Posterior cingulate gyrus (tissue), 11 donors: ENCODE results near the gene AKNA.

Experiments used
- DNase-seq, 10 donors: peaks; one replicate each; pipeline versions ENCODE4 v3.0.0 to v3.0.0-alpha.2; 2020 to 2021; ENCODE audit warnings: mixed read lengths in 3 of 10
- intact Hi-C: fragments of 100-400 bp; cut with DNase I; formaldehyde crosslinking; loops from one replicate; pipeline ENCODE4 v1.15.1; 2023

Gene AKNA

DNA sequence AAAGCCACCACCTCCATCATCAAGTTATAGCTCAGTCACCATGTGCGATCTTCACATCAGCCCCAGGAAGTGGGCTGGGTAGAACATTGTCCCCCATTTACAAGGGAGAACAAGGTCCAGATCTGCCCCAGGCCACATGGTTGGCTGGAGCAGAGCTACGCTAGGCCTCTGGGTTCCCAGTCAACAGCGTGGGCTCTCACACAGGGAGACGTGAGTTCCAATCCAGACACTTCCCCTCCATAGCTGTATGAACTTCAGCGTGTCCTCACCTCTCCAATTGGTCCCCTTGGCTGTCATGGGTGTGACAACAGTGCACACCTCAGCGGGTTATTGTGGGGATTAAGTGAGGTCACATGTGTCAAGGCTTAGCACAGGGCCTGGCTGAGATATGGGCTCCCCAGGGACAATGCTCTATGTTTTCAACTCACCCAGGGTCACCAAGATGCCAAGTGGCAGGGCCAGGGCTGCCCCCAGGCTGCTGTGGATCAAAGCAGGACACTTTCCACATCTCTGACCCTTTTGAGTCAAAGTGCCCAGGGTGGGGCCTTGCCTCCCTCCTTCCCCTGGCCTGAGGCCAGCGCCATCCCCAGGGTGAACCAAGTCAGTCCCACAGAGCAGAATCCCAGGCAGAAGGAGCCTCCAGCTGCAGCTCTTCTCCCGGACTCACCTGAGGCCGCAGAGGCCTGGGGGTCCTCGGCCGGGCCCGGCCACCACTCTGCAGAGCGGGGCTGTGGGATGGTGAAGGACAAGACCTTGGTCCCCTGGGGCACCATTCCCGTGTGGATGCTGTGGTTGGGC, 19.8 kb downstream of the AKNA start:
- peak in 1 of 10 donors; percentile 66 for DNase-seq
- intact Hi-C loops, result no loop called here

DNA sequence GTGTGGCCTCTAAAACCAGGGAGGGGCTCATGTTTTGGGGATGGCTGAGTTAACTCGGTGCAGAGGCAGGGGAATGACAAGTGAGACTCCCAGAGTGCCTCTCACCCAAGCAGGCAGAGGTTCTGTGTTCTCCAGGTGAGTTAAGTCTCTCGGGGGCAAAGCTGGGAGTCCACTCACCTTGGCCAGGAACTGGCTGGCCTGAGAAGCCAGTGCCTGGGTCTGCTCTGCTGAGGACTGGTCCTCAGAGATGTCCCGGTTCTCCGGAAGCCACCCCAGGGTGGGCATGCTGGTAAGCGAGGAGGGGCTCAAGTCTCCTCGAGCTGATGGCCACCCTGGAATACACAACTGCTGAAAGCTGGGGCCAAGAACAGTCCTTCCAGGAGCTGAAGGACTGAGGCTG, 20.4 kb downstream of the AKNA start:
- intact Hi-C loops, result no loop called here
- DNase-seq, result peak in 1 of 10 donors; percentile 67

DNA sequence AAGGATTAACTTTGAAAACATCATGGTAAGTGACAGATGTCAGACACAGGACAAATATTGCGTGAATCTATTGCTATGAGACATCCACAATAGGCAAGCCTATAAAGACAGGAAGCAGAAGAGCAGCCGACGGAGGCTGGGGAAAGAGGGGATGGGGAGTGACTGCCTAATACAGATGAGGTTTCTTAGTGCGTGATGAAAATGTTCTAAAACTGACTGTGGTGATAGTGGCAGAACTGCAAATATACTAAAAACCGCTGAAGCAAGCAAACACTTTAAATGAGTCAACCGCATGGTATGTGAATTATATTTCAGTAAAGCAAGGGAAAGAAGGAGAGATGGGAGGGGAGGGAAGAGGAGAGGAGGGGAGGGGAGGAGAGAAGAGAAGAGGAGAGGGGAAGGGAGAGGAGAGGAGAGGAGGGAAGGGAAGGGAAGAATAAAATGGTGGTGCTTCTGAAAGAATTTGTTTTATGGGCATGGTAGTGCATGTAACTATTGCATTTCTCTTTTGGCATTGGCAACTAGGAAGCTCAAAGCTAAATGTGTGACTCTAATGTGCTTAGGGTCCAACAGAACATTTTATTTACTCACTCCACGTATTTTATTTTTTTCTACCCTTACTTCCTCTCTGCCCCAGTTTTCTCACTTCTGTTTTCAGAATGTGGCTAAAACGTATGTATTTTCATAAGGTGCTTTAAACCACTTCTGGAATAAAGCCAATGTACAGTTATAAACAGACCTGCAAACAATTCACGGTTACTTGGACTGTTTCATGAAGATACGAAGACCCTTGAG, 21.3 kb downstream of the AKNA start:
- intact Hi-C loops, result no loop called here
- DNase-seq, result peak in 1 of 10 donors; percentile 65

DNA sequence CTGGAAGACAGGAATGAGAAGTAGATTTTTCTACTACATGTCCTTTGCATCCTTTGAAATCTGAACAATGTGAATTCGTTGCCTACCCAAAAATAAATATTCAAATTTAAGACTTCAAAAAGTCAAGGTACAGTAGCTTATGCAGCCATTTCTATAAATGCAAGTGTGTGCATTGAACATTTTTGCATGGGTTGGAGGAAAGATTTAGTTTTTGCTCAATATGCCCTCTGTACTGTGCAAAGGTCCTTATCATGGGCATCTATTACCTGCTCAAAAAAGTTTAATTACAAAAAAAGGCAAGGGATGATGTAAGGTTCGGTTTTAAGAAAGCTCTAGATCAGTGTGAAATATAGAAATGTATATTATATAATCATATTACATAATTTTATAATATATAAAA, 22.6 kb downstream of the AKNA start:
- intact Hi-C loops, result no loop called here
- no peak for DNase-seq

DNA sequence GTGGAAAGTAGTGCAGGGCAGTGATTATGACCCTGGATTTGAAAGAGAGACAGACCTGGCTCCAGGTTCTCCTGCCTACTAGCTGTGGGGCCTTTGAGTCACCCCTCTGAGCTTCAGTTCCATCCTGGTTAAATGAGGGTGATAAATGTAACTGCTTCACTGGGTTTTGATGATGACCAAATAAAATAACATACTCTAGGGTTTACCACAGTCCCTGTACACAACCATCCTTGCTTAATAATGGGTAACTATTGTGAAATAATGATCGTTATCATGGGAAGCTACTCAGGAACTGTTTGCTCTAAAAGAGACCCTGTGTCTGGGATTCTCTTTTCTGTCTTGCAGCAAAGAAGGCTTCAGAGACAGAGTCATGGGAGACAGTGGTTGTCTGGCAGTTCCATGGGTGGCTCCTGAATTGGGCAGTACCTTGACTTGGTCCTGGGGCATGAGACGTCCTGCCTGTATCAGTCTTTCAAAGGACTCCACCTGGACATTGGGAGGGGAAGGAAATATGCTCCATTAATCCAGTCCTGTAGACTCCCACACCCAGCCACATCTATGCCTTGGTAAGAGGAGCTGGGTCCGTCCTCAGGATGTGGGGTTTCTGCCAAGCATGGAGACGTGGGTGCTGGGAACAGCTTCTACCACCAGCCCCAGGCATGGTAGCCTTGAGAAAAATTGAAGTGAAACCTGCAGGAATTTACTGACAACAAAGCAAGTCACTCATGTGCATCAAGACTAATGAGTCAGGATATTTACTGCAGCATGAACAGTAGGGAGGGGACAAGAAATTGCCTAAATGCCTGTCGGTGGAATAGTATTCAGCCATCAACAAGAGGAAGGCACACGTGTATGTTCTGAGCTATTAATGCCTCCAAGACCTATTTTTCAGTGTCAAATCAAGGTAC, 23.4 kb downstream of the AKNA start:
- peak in 1 of 10 donors; percentile 41 for DNase-seq
- intact Hi-C loops, result no loop called here

DNA sequence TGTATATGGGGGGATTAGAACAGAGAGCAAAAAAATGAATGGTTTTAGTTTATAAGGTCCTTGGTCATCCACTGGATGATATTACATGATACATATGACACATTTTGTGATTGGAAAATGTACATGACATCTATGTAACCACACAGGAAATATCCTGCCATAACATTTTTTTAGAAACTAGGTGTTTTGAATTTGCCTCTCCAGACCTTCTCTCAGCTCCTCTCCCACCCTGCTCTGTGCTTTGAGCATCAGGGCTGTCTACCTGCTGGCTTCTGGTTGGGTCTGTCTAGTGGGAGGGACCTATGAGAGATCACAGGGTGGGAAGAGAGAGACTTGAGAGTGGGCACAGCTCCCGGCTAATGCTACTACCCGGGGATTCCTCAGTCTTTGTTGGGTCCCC, 24.4 kb downstream of the AKNA start:
- intact Hi-C loops, result no loop called here
- DNase-seq, result no peak

DNA sequence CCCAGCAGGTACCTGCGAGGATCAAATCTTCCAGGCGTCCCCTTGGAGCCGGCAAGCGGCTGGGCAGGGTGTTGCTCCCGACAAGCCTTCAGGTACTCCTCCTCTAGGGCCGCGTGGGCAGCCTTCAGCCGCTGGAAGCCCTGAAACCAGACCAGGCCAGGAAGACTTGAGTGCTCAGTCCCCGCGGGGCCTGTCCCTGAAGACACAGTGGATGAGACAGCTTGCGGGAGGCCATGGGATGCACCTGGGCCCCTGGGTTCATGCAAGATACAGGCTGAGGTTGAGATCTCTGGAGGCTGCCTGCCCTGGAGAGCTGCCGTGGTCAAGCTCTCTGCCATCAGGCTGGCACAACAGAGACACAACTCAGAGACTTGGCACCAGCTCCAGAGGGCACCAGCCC, 25.4 kb downstream of the AKNA start:
- intact Hi-C loops, result no loop called here
- peak in 1 of 10 donors; percentile 72 for DNase-seq

DNA sequence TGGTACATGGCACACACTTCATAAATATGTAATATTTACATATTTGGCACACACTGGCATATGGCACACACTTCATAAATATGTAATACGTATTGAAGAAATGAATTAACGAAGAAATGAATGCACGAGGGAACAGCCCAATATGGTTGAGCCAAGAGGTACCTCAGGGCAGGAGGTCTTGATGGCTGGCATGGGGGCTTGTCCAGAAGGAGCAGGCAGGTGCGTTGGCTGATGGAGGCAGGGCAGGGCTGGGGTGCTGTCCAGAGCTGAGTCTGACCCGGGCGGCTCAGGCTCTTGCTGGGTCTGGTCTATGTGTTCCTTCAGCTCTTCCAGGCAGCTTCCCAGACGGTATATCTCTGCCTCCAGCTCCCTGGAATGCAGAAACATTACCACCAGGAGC, 26.2 kb downstream of the AKNA start:
- no peak for DNase-seq

DNA sequence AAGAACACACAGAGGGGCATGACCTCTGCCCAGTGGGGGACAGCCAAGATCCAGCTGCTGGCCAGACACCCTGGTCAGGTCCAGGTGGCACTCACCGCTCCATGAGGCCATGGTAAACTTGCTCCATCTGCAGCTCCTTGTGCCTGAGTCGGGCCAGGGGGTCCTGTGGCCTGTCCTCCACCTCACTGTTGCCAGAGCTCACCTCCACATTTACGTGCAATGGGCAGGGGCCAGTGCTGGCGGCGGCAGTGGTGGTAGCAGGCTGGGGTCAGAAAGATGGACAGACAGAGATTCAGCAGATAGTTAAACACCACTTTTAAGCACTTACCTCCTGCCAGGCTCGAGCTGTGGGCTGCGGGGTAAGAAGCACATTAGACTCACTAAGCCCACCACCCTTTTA, 28.0 kb downstream of the AKNA start:
- peak in 1 of 10 donors; percentile 74 for DNase-seq
- intact Hi-C loops, result no loop called here

More for the DNA sequence above, 26.2 kb downstream of the AKNA start:
- intact Hi-C loops, result no loop called here

DNA sequence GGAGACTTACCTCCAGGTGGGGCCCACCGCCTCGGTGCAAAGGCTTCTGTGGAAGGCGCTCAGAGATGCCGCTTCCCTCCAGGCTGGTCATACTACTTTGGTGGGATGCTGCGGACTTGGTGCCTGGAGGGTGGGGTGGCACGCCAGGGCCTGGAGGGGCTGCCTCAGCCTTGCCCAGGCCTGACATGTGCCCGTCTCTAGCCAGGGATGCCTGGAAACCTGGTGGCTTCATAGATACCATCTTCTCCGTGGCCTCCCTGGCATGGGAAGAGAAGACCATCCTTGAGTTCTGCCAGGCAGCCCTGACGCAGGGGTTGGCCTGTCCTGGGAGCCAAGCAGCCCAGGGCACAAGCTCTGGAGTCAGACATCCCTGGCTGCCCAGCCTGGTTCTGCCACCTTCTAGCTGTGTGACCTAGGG, 29.9 kb downstream of the AKNA start:
- intact Hi-C loops, result no loop called here
- DNase-seq, result peak in 1 of 10 donors; percentile 61

DNA sequence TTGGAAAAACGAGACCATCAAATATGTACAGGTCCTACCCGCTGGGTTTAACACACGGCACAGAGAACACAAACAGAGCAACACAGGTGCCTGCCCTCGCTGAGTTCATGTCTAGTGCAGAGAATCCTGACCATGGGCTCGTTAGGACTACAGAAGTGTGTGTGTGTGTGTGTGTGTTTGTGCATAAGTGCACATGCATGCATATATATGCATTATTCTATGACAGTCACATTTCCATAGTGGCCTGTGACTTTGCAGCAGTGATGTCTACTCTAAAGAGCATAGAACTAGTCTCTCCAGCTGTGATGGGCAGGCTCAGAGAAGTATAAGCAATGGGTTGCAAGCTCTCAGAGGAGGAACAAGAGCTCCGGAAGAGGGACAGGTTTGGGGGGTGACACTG, 30.4 kb downstream of the AKNA start:
- DNase-seq, result no peak

DNA sequence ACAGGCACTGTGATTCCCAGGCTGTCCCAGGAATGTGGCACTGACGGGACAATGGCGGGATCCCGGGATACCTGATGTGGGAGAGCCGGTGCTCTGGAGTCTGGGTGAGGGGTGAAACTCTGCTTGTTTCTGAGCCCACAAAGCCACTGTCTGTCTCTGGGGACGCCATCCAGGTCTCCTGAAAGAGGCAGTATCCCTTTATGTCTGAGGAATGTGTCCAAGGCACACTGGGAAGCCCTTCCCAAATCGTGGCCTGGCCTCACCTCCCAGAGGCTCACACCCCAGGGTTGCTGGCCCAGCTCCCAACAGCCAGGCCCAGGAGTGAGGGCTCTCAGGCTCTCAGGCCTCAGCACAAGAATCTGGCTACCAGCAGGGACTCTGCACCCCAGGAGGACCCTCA, 31.0 kb downstream of the AKNA start:
- peak in 1 of 10 donors; percentile 74 for DNase-seq

More for the DNA sequence above, 30.4 kb downstream of the AKNA start:
- intact Hi-C loops, result no loop called here

DNA sequence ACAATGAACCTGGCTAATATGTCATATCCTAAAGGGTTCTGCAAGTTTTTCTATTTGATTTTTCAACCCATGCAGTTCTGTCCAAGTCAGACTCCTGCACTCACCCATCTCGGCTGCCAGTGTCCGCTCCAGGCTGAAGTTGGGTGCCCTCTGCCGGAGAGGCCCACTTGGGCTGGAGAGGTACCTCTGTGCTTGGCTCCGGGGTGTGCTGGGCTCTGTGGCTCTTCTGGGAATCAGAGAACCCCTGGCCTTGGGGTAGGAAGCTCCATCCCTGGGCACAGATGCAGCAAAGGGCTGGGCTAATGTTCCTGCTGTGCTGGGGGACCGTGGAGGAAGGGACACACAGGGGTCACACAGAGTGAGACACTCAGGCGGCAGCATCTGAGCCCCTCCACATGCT, 32.0 kb downstream of the AKNA start:
- DNase-seq, result peak in 1 of 10 donors; percentile 72
- intact Hi-C loops, result no loop called here

More for the DNA sequence above, 31.0 kb downstream of the AKNA start:
- intact Hi-C loops, result no loop called here

DNA sequence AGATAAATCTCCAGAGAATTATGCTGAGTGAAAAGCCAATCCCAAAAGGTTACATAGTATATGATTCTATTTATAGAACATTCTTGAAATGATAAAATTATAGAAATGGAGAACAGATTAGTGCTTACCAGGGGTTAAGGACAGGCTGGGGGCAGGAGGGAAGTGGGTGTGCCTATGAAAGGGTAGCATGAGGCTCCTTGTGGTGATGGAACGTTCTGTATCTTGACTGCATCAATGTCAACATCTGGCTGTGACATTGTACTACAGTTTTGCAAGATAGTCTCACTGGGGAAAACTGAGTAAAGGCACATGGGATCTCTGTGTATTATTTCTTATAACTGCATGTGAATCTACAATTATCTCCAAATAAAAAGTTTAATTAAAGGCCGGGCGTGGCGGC, 35.9 kb downstream of the AKNA start:
- no peak for DNase-seq
- intact Hi-C loops, result no loop called here

DNA sequence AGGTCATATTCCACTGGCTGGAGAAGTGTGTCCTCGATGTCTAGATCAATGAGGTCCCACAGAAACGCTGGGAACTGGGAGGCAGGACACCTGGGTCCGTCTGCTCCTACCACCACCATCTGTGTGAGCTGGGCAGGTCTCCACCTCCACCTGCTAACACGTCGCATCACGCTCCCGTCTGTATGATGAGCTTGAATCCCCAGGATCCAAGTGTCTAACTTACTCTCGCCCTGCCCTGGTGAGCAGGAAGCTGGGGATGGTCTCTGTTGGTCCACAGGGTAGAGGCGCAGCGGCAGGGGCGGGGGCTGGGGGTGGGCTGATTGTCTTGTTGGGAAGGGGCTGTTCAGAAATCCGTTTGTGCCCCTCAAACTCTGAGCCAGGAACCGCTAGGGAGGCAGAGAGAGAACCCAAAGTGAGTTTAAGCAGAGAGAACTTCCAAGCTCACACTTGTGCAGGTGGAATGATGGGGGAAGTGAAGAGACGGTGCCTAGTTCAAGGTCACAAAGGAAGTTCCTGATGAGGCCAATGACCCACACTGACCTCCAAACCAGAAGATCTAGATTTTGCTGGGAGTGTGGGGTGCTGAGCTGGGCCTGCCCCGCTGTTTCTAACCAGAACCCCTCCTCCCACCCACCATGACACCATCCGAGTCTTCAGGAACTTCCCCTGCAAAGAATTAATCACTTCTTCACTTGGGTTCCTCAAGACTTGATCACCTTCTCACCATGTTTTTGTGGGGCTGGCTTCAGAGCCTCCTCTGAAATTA, 37.0 kb downstream of the AKNA start:
- peak in 1 of 10 donors; percentile 37 for DNase-seq
- intact Hi-C loops, result no loop called here

DNA sequence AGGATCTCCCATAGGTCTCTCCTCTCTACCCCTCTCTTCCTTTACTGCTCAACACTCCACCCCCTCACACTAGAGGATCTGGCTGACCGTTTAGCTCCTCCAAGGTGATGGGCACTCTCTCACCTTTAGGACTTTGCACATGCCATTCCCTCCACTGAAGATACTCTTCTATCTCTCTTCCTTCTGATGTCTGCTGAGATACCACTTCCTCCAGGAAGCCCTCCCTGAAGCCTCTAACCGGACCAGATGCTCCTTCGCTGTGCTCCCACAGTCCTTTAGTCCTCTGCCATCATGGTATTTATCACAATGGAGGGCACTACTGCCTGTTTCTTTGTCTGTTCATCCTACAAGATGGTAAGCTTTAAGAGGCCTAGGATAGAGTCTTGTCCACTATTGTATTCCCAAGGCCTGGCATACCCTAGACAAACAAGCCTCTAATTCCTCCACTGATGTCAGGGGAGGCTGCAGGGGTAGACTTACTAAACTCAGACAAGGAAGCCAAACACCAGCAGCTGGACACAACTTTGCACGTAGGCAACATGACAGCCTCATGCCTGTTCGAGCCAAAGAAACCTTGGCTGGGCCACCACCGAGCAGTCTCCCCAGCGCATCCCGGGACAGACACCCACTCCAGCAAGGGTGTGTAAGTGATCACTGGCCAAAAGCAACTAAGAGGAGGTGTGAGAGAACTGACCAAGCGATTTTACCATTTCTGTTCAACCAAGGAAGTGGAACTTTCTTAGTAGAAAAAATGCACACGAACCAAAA, 37.9 kb downstream of the AKNA start:
- no peak for DNase-seq
- intact Hi-C loops, result loop anchor here (10.0 kb wide), 1 partner anchor 235 kb away; the partner anchor contains the start of gene ATP6V1G1

DNA sequence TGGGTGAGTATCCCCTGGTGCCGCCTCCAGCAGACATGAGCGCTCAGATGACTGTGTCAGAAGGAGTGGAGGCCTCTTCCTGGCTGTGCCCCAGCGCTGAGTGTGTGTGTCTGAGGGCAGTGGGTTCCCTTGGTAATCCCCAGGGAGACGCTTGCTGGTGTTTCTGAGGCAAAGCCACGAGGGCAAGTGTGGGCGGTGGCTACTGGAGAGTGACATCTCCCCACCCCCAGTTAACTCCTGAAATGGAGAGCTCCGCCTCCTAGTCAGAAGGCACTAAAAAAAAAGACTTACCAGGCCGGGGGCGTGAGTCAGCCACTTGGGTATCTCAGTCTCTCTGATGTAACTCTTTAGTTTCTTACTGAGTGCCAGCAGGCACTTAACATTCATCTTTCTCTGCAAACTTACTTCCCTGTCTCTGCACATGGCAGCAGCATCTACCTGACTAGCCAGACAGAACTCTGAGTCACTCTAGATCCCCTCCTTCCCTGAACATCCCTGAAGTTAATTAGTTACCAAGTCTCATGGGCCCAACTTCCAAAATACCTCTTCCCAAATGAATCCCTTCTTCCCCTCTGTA, 38.8 kb downstream of the AKNA start:
- intact Hi-C loops, result loop anchor here (10.0 kb wide), 1 partner anchor 236 kb away; the partner anchor contains the start of gene ATP6V1G1

DNA sequence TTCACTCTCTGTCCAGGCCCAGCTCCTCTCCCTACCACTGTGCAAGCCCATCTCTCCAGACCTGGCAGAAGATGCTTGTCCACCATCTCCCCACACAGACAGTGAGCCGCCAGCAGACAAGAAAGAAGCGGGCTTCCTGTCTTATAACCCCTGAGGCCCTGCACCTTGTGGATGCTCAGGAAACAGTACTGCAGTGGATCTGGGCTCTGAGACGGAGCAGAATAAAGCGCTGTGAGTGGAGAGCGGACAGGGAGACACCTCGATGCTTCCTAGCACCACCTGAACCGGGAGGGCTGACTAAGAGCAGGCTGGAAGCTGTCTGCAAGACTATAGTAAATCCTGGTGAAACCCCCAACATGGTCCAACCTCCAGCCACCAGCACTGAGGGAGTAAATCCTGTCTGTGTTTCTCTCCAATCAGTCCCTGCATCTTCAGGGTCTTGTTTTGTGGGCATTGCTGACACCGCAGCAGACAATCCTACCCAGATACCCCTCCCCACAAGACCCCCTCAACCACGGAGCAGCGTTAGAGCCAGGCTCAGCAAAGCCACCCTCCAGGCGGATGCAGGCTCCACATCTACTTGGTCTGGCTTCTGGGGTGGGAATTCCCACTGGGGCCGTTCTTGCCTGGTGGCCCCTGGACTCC, 39.4 kb downstream of the AKNA start:
- peak in 1 of 10 donors; percentile 48 for DNase-seq
- intact Hi-C loops, result loop anchor here (10.0 kb wide), 1 partner anchor 236 kb away; the partner anchor contains the start of gene ATP6V1G1

More for the DNA sequence above, 38.8 kb downstream of the AKNA start:
- DNase-seq, result peak in 5 of 10 donors; percentile 18 to 90 (median 41)
